Keratinocyte (primary cell): ENCODE results near the gene PEX11G.

Source experiments
- EZH2 ChIP-seq: IDR thresholded peaks from one replicate; pipeline ENCODE4 v1.6.1; 2012; ENCODE audit warnings: inconsistent platforms, mild to moderate bottlenecking, low read length, moderate library complexity
- TF ChIP-seq, protein P1 (sequence below), 3 experiments: IDR thresholded peaks in 1 of 3; conservative IDR thresholded peaks in 1 of 3; optimal IDR thresholded peaks in 1 of 3; 2 replicates in 2 of 3; 3 replicates in 1 of 3; pipeline versions ENCODE3 to v1.5.1; 2011; ENCODE audit warnings: low read length in 3 of 3, mild to moderate bottlenecking in 3 of 3, moderate library complexity in 2 of 3, control low read depth in 1 of 3, inconsistent platforms in 1 of 3; ENCODE audit not compliant: insufficient read depth in 2 of 3; ENCODE audit errors: extremely low read depth in 1 of 3

DNA sequence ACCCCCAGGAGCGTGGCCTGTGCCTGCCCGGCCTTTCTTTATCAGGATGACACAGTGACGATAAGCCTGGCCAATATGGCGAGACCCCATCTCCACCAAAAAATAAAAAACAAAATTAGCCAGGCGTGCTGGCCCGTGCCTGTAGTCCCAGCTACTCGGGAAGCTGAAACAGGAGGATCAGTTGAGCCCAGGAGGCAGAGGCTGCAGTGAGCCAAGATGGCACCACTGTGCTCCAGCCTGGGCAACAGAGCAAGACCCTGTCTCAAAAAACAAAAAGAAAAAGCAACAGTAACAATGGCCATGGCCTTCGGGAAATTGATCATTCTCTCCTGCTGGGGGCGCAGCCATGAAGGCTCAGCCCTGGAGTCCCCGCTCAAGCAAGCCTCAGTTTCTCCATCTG is 11.1 kb downstream of the PEX11G start:
- no peak for TF ChIP-seq EZH2
- TF ChIP-seq, protein P1, sequence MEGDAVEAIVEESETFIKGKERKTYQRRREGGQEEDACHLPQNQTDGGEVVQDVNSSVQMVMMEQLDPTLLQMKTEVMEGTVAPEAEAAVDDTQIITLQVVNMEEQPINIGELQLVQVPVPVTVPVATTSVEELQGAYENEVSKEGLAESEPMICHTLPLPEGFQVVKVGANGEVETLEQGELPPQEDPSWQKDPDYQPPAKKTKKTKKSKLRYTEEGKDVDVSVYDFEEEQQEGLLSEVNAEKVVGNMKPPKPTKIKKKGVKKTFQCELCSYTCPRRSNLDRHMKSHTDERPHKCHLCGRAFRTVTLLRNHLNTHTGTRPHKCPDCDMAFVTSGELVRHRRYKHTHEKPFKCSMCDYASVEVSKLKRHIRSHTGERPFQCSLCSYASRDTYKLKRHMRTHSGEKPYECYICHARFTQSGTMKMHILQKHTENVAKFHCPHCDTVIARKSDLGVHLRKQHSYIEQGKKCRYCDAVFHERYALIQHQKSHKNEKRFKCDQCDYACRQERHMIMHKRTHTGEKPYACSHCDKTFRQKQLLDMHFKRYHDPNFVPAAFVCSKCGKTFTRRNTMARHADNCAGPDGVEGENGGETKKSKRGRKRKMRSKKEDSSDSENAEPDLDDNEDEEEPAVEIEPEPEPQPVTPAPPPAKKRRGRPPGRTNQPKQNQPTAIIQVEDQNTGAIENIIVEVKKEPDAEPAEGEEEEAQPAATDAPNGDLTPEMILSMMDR (optimal IDR thresholded peaks at IDR 0.05 in 1 of 3, IDR thresholded peaks at IDR 0.05 in 1 of 3, conservative IDR thresholded peaks at IDR 0.05 in 1 of 3; ENCODE audit: extremely low read depth in 1 of 3, insufficient read depth in 2 of 3, low read length in 3 of 3): no peak
